ENCODE results near the gene KAZN.

The KAZN gene

GRCh38 chr1:14919289-14919688 is 320.8 kb downstream of the KAZN start:
- Mint-ChIP-seq H3K36me3 (ENCODE audit: low read depth) (no peaks in the 10 kb centered on the region), H3K27ac (no peak overlapping the region), H3K9me3 (no peaks in the 10 kb centered on the region), H3K27me3 (peaks cover 31% of the 10 kb centered on the region), H3K4me1 (ENCODE audit: low read depth) (peaks cover 4% of the 10 kb centered on the region), H3K4me3 (no peak overlapping the region)
- no peak for DNase-seq

- H3K36me3 Mint-ChIP-seq (ENCODE audit: low read depth) = no peaks in the 10 kb centered on the region
- H3K4me1 Mint-ChIP-seq (ENCODE audit: low read depth) = peaks cover 4% of the 10 kb centered on the region
- DNase-seq = no peak
Observed at GRCh38 chr1:14919751-14920150, 321.3 kb downstream of the KAZN start.

GRCh38 chr1:14921057-14921456 is 322.6 kb downstream of the KAZN start:
- H3K27me3 Mint-ChIP-seq = peaks cover 41% of the 10 kb centered on the region
- no peak for DNase-seq
- H3K4me3 Mint-ChIP-seq = no peak overlapping the region
- H3K36me3 Mint-ChIP-seq (ENCODE audit: low read depth) = no peaks in the 10 kb centered on the region
- no peak overlapping the region for H3K27ac Mint-ChIP-seq
- no peaks in the 10 kb centered on the region for H3K9me3 Mint-ChIP-seq
- peaks cover 8% of the 10 kb centered on the region for H3K4me1 Mint-ChIP-seq (ENCODE audit: low read depth)

More at GRCh38 chr1:14919751-14920150, 321.3 kb downstream of the KAZN start:
- Mint-ChIP-seq H3K9me3 (no peaks in the 10 kb centered on the region), H3K27ac (no peak overlapping the region), H3K27me3 (peaks cover 31% of the 10 kb centered on the region), H3K4me3 (no peak overlapping the region)

GRCh38 chr1:14922942-14923726 is 324.6 kb downstream of the KAZN start:
- DNase-seq = no peak
- Mint-ChIP-seq H3K9me3 (no peaks in the 10 kb centered on the region), H3K27ac (no peak overlapping the region), H3K4me3 (peak overlapping the region; percentile 50), H3K27me3 (peaks cover 57% of the 10 kb centered on the region), H3K36me3 (ENCODE audit: low read depth) (no peaks in the 10 kb centered on the region), H3K4me1 (ENCODE audit: low read depth) (peaks cover 8% of the 10 kb centered on the region)

- H3K36me3 Mint-ChIP-seq (ENCODE audit: low read depth) = no peaks in the 10 kb centered on the region
- H3K27ac Mint-ChIP-seq = no peak overlapping the region
- peaks cover 62% of the 10 kb centered on the region for H3K27me3 Mint-ChIP-seq
Observed at GRCh38 chr1:14923727-14924452, 325.4 kb downstream of the KAZN start.

GRCh38 chr1:14924455-14925331 is 326.2 kb downstream of the KAZN start:
- Mint-ChIP-seq H3K27me3 (peaks cover 68% of the 10 kb centered on the region), H3K4me1 (ENCODE audit: low read depth) (peaks cover 8% of the 10 kb centered on the region), H3K27ac (no peak overlapping the region), H3K9me3 (no peaks in the 10 kb centered on the region), H3K36me3 (ENCODE audit: low read depth) (no peaks in the 10 kb centered on the region), H3K4me3 (peak overlapping the region; percentile 55)
- DNase-seq = peak; percentile 36

More at GRCh38 chr1:14923727-14924452, 325.4 kb downstream of the KAZN start:
- peaks cover 8% of the 10 kb centered on the region for H3K4me1 Mint-ChIP-seq (ENCODE audit: low read depth)
- H3K4me3 Mint-ChIP-seq = peak overlapping the region; percentile 50
- no peaks in the 10 kb centered on the region for H3K9me3 Mint-ChIP-seq
- peak; percentile 48 for DNase-seq

- peaks cover 8% of the 10 kb centered on the region for H3K4me1 Mint-ChIP-seq (ENCODE audit: low read depth)
- no peak overlapping the region for H3K27ac Mint-ChIP-seq
- DNase-seq = no peak
- peaks cover 66% of the 10 kb centered on the region for H3K27me3 Mint-ChIP-seq
- H3K9me3 Mint-ChIP-seq = no peaks in the 10 kb centered on the region
- no peaks in the 10 kb centered on the region for H3K36me3 Mint-ChIP-seq (ENCODE audit: low read depth)
- no peak overlapping the region for H3K4me3 Mint-ChIP-seq
Observed at GRCh38 chr1:14925336-14926136, 327.1 kb downstream of the KAZN start.

- no peaks in the 10 kb centered on the region for H3K9me3 Mint-ChIP-seq
- H3K27ac Mint-ChIP-seq = no peak overlapping the region
- H3K27me3 Mint-ChIP-seq = peaks cover 62% of the 10 kb centered on the region
- H3K4me3 Mint-ChIP-seq = no peak overlapping the region
- DNase-seq = no peak
- peaks cover 8% of the 10 kb centered on the region for H3K4me1 Mint-ChIP-seq (ENCODE audit: low read depth)
- H3K36me3 Mint-ChIP-seq (ENCODE audit: low read depth) = no peaks in the 10 kb centered on the region
Observed at GRCh38 chr1:14926229-14926628, 327.7 kb downstream of the KAZN start.

- Mint-ChIP-seq H3K27me3 (peaks cover 60% of the 10 kb centered on the region), H3K4me1 (ENCODE audit: low read depth) (peaks cover 8% of the 10 kb centered on the region), H3K27ac (no peak overlapping the region), H3K4me3 (no peak overlapping the region), H3K36me3 (ENCODE audit: low read depth) (no peaks in the 10 kb centered on the region), H3K9me3 (no peaks in the 10 kb centered on the region)
- DNase-seq = no peak
Observed at GRCh38 chr1:14926818-14927575, 328.5 kb downstream of the KAZN start.

GRCh38 chr1:14928412-14928811 is 329.9 kb downstream of the KAZN start:
- H3K27ac Mint-ChIP-seq = no peak overlapping the region
- no peak for DNase-seq

GRCh38 chr1:14928886-14929546 is 330.5 kb downstream of the KAZN start:
- Mint-ChIP-seq H3K4me1 (ENCODE audit: low read depth) (peaks cover 5% of the 10 kb centered on the region), H3K27ac (no peak overlapping the region), H3K27me3 (peaks cover 45% of the 10 kb centered on the region), H3K36me3 (ENCODE audit: low read depth) (no peaks in the 10 kb centered on the region), H3K4me3 (no peak overlapping the region), H3K9me3 (no peaks in the 10 kb centered on the region)
- DNase-seq = no peak

More at GRCh38 chr1:14928412-14928811, 329.9 kb downstream of the KAZN start:
- Mint-ChIP-seq H3K27me3 (peaks cover 49% of the 10 kb centered on the region), H3K4me1 (ENCODE audit: low read depth) (peaks cover 7% of the 10 kb centered on the region), H3K9me3 (no peaks in the 10 kb centered on the region), H3K4me3 (no peak overlapping the region), H3K36me3 (ENCODE audit: low read depth) (no peaks in the 10 kb centered on the region)

- Mint-ChIP-seq H3K36me3 (ENCODE audit: low read depth) (no peaks in the 10 kb centered on the region), H3K4me1 (ENCODE audit: low read depth) (peaks cover 5% of the 10 kb centered on the region), H3K27me3 (peaks cover 45% of the 10 kb centered on the region), H3K4me3 (no peak overlapping the region), H3K9me3 (no peaks in the 10 kb centered on the region), H3K27ac (no peak overlapping the region)
- no peak for DNase-seq
Observed at GRCh38 chr1:14929547-14930246, 331.2 kb downstream of the KAZN start.
